HG02798 (cell line): ENCODE results near the gene SLC7A1.

ENCODE experiments used
- ATAC-seq: cut with Tn5 transposase; IDR thresholded peaks from one replicate; pipeline ENCODE4 v1.9.1; 2021; ENCODE audit warnings: mild to moderate bottlenecking; ENCODE audit not compliant: unreplicated experiment, poor library complexity

The SLC7A1 gene

DNA sequence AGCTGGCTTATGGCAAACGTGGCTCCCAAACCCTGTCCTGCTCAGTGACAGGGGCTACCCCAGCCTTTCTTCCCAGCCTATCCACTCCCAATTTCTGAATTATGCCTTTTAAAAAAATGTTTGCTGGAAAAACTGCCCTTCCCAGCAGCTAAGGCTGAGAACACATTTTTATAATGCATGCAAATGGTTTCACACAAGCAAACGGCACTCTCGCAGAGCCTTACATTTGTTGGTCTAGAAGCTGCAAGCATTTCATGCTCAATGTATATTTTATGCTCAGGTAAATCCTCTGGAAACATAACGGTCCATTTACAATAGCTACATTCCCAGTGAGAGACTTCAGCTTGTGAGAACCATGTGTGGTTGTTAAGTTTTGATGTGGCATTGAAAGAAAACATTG is 61.4 kb downstream of the SLC7A1 start:
- ATAC-seq, result no peak

DNA sequence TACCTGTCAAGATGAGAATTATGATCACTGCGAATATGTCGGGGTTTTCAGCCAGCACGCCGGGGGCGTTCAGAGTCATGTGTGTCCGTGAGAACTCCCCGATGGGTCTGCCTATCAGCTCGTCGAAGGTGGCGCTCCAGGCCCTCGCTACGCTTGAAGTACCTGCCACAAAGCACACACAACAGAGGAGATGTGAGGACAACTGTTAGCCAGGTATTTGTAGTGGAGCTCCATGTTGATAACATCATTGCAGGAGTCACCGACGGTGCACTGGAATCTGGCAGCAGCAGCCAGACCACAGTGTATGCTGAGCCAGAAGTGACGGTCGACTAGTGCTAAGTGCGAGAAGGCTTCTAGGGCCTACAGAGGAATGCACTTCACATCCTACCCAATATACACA is 62.7 kb downstream of the SLC7A1 start:
- ATAC-seq, result no peak

DNA sequence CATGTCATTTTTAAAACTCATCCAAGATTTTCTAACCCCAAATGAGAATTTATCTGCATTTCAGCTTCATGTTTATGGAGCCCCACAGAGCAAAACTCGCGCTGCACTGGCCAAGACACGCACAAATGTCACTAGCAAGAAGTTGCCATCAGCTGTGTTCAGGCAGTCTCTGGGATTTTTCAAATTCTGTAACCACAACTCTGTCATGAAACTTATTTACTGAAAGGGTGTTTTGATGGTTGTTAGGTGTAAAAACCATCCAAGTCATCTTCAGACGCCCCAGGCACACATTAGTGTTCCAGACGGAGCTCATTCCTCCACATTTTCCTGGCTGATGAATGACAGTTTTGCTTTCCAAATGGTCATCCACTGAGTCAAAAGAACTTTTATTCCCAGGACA is 63.4 kb downstream of the SLC7A1 start:
- ATAC-seq, result no peak

DNA sequence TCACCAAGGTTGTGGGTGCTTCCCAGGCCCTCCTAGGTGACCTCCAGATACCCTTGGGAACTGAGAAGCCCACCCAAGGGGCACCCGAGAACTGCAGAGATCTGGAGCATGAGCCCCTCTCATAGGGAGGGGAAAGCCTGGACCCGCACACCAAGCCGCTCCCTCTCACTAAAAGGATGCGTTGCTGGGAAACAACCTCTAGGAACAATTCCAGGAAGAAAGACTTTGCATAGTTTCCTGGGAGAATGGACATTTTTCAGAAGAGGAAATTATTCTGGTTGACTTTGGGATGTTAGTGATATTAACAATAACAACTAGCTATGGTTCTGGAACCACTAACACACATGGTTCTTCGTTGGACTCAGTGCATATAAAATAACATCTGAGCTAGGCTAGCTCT is 64.6 kb downstream of the SLC7A1 start:
- ATAC-seq, result no peak

DNA sequence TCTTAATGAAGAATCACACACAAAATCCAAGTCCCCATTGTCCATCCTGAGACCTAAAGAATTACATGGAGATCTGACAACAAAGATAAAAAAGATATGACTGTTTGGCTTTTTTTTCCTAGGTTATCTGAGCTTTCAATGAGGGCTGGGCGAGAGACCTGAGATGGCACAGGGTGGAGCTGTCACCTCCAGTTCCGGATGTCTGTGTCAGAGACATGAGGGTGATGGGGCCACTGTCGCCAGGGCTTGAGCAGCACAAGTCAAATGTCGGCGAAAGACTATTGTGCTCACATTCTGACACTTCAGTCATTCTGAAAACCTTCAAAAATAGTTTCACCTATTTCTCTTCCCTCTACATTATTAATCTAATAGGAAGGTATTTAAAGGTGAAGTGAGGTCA is 65.7 kb downstream of the SLC7A1 start:
- no peak for ATAC-seq

DNA sequence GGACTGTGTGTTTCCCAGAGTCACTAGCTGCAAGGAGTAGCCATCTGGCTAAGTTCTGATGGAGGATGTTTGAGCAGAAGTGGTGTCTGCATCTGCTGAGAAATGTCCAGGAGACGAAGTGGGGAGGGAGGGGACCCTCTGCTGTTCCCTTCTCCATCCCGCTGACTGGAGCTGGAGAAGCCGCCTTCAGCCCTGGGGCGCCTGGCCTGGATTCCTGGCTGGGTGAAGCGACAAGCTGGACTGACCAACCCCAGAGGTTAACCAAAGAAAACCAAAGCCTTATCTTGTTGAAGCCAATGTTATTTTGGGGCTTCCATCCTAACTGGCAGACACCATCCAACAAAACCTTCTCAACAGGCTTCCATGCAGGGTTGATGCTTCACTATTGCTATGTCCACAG is 67.6 kb downstream of the SLC7A1 start:
- ATAC-seq, result no peak

DNA sequence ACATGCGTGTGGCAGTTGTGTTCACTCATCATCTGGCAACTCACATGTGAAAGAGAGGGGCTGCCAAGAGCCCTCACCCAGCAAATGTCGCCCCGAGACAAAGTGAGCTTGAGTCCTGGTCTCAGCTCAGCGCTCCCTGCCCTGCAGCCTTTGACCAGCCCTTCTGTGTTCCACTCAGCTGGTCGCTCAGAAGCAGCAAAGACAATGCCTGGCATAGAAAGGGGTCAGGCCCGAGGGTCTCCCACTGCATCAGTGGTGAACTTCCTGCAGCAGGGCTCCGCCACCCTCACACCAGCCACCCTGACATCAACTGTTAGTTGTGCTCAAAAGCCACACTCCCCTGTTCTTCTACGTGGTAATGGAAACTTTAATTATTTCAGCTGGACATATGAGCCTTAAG is 68.0 kb downstream of the SLC7A1 start:
- no peak for ATAC-seq

DNA sequence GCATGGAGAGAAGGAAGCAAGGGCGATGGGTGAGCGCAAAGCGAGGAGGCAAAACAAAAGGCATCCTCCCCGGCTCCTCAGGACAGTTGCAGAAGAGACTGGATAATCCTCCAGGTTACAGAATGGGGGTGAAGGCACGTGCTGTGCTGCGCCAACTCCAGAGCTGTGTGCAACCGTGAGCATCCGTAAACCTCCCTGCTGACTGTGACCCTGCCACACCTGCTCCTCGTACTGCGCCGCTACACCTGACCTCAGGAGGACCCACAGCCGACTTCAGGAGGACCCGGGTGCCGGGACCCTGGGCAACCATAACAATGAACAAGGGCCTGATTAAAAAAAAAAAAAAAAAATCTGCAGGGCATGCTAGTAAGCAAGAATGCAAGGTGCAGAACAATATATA is 68.7 kb downstream of the SLC7A1 start:
- no peak for ATAC-seq

DNA sequence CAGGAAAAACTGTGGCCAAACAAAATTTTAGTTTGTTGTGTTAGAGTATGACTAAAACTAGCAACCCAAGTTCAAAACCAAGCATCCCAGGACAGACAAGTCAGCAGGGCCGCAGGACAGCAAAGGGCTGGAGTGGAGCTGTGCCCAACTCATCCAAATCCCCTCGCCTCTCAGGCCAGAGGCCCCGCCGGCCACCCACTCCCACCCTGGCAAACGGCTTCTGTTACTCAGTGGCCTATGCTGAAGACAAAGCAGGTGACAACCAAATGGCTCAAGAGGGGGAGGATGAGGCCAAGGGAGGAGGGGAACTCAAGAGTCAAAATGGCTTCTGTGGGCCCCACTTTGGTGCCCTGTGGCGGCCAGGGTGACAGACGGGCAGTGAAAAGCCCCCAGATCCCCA is 69.7 kb downstream of the SLC7A1 start:
- no peak for ATAC-seq

DNA sequence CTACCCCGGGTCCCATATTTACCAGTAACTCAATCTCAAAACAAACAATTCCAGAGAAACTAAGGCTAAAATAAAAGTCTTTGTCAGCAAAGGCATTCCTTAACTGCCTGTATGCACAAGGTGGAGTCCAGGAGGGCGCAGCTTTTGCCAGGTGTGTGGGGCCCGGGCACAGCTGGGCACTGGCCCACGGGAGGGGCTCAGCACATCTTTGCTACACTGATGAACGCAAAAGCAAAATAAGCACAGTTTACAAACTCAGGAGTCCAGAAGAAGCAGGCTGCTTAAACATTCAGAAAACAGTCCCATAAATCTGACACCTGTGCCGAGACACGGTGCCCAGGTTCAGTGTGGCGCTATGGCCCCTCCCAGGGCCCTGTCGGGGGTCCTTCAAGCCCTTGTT is 70.8 kb downstream of the SLC7A1 start:
- no peak for ATAC-seq

DNA sequence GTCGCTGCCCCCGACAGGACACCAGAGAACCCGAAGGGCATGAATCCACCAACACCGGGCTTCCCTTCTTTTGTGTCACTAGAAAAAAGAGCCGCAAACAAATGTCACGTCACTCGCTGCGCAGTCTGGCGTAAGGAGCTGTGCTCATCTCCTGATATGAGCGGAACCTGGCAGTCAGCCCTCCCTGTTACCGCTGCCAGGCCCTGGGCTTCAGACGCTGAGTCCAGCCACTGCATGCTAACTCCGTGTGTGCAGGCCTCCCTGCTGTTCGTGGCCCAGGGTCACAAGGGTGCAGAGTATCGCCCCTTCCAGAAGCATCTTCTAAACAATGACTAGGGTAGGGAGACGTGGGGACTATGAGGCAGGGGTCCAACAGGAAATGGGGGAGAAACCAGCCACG is 71.3 kb downstream of the SLC7A1 start:
- no peak for ATAC-seq

DNA sequence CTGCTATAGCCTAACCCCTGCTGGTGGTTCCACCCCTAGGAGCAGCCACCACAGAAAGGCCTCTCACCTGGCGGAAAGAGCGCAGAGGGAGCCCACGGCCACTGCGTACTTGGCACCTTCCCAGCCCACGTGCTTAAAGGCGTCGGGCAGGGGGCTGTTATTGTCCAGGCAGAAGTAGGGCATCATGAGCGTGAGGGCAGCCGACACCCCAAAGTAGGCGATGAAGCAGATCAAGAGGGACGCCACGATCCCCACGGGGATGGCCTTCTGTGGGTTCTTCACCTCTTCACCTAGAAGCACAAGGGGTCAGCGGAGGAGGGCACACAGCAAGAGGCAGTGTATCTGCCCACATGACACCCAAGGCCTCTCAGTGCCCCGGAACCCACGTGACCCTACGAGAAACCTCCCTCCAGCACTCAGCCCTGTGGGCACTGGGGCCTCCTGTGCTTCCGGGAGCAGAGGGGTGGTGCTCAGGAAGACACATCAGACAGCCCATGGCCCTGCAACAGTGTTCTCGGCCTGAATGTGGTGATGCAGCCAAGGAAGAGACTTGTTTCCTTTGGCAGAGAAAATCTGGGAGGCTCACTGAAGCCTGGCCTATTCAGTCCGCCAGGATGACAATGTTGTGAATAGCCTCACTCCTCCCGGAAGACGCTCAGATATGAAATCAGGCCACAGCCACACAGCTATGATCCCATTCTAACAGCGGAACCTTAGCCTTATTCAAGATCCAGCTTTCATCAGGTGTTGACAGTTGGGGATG is 72.1 kb downstream of the SLC7A1 start:
- ATAC-seq, result no peak

DNA sequence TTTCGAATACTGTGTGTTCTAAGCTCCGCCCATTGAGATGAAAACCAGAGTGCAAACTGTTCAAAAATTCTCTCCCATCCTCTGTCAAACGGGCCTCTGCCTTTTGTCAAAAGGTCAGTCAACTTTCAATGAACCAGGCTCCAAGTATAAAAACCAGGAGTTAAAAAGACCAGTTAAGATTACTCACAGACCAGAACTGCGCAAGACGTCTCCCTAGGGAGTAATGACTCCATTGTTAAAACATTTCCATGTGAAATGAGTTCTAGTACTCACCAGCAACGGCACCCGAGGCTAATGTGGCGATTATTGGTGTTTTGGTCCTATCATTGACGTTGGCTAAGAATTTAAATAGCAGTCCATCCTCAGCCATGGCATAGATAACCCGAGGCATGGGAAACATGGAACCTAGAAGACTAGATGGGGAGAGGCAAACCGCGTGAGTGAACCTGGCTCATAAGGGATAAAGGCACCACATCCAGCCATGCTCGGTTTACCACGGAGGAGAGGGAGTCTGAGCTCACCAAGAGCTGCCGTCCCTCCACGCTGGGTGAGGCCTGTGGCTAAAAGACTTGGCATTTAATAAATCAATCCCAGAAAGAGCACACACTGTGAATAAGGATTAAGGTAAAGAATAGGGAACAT is 73.3 kb downstream of the SLC7A1 start:
- no peak for ATAC-seq

DNA sequence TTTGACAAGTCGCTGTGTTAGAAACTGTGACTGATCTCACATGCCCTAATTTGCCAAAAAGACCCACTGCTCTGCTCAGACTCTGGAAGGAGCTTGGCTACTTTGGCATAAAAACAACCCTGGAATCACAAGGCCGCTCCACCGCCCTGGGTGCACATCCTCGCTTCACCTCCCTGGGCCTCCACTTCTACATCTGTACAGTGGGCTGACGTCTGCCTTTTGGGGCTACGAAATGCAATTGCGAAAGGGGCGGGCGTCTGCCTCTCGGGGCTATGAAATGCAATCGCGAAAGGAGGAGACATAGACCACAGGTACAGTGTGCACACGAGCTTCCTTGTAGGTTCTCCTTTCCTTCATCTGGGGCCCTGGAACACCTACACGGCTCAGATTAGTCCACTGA is 74.2 kb downstream of the SLC7A1 start:
- ATAC-seq, result no peak

DNA sequence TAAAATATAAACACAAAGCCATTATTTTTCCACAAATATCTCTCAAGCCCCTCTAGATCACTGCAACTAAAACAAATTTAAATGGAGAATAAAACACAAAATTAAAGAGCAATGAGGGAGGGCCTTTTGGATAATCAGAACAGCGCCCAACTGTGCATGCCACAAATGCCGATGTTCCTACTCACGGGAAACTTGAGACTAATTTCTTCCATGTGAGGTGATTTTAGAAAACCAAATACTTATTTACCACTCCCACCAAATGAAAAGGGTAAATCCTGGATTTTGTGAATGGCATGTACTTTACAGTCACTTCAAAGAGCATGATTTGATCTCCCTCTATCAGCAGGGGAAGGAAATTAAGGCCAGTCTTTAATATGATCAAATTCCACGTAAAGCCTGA is 74.8 kb downstream of the SLC7A1 start:
- no peak for ATAC-seq

DNA sequence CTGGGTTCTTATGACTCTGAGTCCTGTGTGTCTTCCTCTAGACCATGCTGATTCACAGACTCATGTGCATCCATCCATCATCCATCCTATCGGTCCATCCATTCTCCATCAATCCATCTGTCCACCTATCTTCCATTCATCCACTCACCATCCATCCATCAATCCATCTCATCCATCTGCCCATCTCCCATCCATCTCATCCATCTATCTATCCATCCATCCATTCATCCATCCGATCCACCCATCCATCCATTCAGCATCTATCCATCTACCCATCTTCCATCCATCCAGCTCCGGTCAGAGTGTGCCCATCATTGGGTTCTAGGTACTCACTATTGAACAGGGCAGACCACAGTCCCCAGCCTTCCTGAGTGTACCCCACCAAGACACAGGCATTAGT is 75.6 kb downstream of the SLC7A1 start:
- no peak for ATAC-seq

DNA sequence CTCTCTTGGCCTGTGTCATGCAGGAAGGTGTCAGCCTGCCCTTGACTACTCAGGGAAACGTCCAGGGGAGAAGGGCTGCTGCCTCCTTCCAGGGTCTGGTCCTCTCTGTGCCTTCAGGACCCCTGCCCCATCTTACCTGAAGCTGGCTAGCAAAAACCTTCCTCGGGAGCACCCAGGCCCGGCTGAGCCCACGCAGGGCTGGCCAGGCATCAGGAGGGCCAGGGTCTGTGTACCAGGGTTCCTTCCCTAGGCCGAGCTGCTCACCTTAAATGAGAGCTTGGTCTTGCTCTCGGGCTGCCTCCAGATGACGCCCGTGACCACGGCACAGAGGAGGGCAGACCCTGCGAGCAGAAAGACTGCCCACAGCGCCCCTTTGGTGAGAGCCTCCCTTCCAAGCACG is 78.6 kb downstream of the SLC7A1 start:
- no peak for ATAC-seq

DNA sequence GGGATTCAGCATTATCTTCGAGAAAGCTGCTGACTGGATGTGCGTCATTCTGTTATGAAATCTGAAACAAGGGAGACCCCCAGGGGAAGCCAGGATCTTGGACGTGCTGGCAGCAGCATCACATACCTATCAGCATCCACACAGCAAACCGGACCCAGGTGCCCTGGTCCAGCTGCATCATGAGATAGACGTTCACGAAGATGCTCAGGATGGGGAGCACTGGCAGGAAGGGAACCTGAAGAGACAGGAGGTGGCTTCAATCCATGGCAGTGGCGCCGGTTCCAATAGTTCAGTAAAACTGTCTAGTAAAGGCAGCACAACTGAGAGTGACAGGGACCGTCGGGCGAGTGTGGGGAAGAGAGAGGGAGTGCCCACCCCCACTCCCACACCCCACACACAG is 79.5 kb downstream of the SLC7A1 start:
- no peak for ATAC-seq

DNA sequence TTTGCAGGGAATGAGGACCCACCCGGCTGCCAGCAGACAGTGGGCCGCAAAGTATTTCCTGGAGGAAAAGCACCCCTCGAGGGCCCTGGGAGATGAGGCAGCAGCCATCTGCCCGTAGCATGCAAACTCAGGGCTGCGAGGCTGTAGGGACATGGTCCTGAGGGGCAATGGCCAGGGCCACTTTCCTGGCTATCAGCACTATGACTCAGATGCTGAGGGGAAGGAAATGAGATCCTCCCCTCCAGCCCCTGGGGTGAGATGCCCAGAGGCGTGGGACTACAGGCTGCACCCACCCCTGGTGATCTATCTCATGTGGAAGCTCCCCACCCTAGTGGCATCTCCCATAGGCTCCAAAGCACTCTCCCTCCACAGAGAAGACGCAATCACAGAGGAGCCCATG is 80.1 kb downstream of the SLC7A1 start:
- no peak for ATAC-seq

DNA sequence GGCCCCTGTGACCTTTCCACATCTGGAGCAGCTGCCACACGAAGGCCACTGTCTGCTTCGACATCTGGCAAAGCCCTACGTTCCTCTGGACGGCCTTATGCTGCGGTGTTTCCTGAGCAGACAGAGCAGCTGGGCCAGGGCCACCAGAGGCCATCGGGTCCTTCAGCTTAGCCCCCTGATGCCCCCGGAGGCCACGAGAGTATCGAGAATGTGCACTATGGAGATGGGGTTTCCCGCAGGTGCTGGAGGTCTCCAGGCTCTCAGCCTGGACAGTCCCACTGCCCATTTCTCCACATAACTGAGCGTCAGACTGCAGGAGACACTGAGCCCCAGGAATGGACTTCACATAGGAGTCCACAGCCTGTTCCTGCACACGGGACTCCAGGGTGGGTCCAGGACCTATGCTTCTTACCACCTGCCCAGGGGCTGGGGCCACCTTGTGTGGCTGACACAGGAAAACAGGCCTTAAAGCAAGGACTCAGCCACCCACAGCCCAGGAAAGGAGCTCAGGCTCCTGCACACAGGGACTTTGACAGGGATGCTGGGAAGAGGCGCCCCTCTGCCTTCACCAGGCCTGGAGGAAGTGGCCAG is 80.7 kb downstream of the SLC7A1 start:
- ATAC-seq, result no peak

DNA sequence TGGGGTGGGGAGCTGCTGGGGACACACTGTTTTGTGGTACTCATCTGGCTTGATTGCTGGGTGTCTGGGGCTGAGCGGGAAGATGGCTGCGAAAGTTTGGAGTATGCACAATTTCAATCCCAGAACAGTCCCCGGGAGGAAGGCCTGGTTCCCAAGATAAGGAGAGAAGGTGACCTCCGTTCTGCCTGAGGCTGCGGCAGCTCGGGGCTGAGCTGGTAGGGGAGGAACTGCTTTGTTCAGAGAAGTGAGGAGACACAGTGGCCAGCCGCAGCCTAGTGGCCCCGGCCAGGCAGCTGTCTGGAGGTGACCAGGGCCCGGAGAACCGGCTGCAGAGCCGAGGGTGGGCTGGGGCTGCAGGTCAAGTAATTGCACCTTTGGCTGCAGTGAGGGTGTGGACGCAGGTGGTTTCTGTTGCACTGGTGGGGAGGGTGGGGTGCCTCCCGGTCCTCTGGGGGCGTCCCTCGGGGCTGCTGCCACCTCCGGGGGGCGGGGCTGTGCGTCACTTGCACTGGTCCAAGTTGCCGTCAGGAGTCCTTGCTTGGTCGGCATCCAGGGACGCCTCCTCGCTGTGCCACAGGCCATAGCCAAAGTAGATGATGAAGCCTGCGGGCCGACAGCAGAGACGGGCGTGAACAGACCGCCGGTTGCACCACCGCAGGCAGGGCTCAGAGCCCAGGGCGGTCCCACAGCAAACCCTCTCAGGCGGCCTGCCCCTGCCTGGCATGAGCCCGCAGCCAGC is 81.3 kb downstream of the SLC7A1 start:
- no peak for ATAC-seq
